ENCODE measurements around the gene WDR38. TPM values are rescaled to one million over a fixed set of nuclear protein-coding genes. Genes with fewer than 3 reads are reported as not detected.

The WDR38 gene
- total RNA-seq, 1 donor from 2014 or later, result not detected

- Mint-ChIP-seq H3K36me3 (ENCODE audit: low read depth, unreplicated experiment) (peaks cover 4% of the 10 kb centered on the region), H3K9me3 (ENCODE audit: unreplicated experiment) (no peaks in the 10 kb centered on the region), H3K4me3 (ENCODE audit: unreplicated experiment) (peak overlapping the region; percentile 99), H3K27me3 (ENCODE audit: low read depth, unreplicated experiment) (no peaks in the 10 kb centered on the region), H3K27ac (ENCODE audit: unreplicated experiment) (peak overlapping the region; percentile 98), H3K4me1 (ENCODE audit: low read depth, unreplicated experiment) (peaks cover 29% of the 10 kb centered on the region)
- Histone ChIP-seq H3K4me1 (ENCODE audit: insufficient read depth, low read length) (peaks cover 24% of the 10 kb centered on the region), H3K4me3 (ENCODE audit: insufficient read depth, low read depth, low read length) (peak overlapping the region; percentile 94), H3K4me2 (ENCODE audit: low read length) (peak overlapping the region; percentile 96), H3K9ac (ENCODE audit: low read length) (peak overlapping the region; percentile 99), H3K27ac (ENCODE audit: low read depth, low read length) (peak overlapping the region; percentile 96), H3K36me3 (ENCODE audit: insufficient read depth, low read length) (peaks cover 3% of the 10 kb centered on the region), H3K79me2 (ENCODE audit: insufficient read depth, low read length) (peaks cover 66% of the 10 kb centered on the region), H3K27me3 (ENCODE audit: insufficient read depth, low read length) (no peaks in the 10 kb centered on the region), H4K20me1 (ENCODE audit: insufficient read depth, low read length) (peaks cover 39% of the 10 kb centered on the region), H2AFZ (ENCODE audit: low read depth, low read length) (peak overlapping the region; percentile 78), H3K9me3 (ENCODE audit: insufficient read depth, low read depth, low read length) (no peaks in the 10 kb centered on the region)
- FAIRE-seq (no peak), DNase-seq (ENCODE audit: low read depth) (peak; percentile 52)
- TF ChIP-seq EZH2 (IDR thresholded peaks at IDR 0.05; ENCODE audit: insufficient read depth, low read length), result no peak
- no peak for TF ChIP-seq CTCF (IDR thresholded peaks at IDR 0.05; ENCODE audit: insufficient read depth, low read depth, low read length)
Observed at GRCh38 chr9:124868511-124869465, 15.5 kb downstream of the WDR38 start.

GRCh38 chr9:124869466-124869985, 16.3 kb downstream of the WDR38 start:
- H3K36me3 Mint-ChIP-seq (ENCODE audit: low read depth, unreplicated experiment), result peaks cover 6% of the 10 kb centered on the region
- H3K4me3 Mint-ChIP-seq (ENCODE audit: unreplicated experiment), result peak overlapping the region; percentile 90
- Histone ChIP-seq H3K36me3 (ENCODE audit: insufficient read depth, low read length) (peaks cover 3% of the 10 kb centered on the region), H3K9ac (ENCODE audit: low read length) (peak overlapping the region; percentile 99), H3K4me3 (ENCODE audit: insufficient read depth, low read depth, low read length) (peak overlapping the region; percentile 94), H3K27me3 (ENCODE audit: insufficient read depth, low read length) (no peaks in the 10 kb centered on the region), H4K20me1 (ENCODE audit: insufficient read depth, low read length) (peaks cover 47% of the 10 kb centered on the region), H3K79me2 (ENCODE audit: insufficient read depth, low read length) (peaks cover 74% of the 10 kb centered on the region), H3K4me2 (ENCODE audit: low read length) (peak overlapping the region; percentile 96), H3K27ac (ENCODE audit: low read depth, low read length) (peak overlapping the region; percentile 96), H3K4me1 (ENCODE audit: insufficient read depth, low read length) (peaks cover 24% of the 10 kb centered on the region), H2AFZ (ENCODE audit: low read depth, low read length) (peak overlapping the region; percentile 61), H3K9me3 (ENCODE audit: insufficient read depth, low read depth, low read length) (no peaks in the 10 kb centered on the region)
- peaks cover 29% of the 10 kb centered on the region for H3K4me1 Mint-ChIP-seq (ENCODE audit: low read depth, unreplicated experiment)
- H3K27ac Mint-ChIP-seq (ENCODE audit: unreplicated experiment), result peak overlapping the region; percentile 91
- TF ChIP-seq EZH2 (IDR thresholded peaks at IDR 0.05; ENCODE audit: insufficient read depth, low read length), result no peak
- TF ChIP-seq CTCF (IDR thresholded peaks at IDR 0.05; ENCODE audit: insufficient read depth, low read depth, low read length), result no peak
- DNase-seq (ENCODE audit: low read depth) (no peak), FAIRE-seq (no peak)
- H3K9me3 Mint-ChIP-seq (ENCODE audit: unreplicated experiment), result no peaks in the 10 kb centered on the region
- H3K27me3 Mint-ChIP-seq (ENCODE audit: low read depth, unreplicated experiment), result no peaks in the 10 kb centered on the region
